Immature natural killer cell (primary cell): ENCODE data around the gene COG2. TPM values are rescaled to one million over a fixed set of nuclear protein-coding genes. Genes with fewer than 3 reads are reported as not detected.
"Not testable (repeated sequence)": the region's sequence is repeated elsewhere in the genome, so short reads cannot be mapped to it uniquely, and the experiment has no call there.

Source experiments
- DNase-seq, 3 donors: peaks; one replicate each; pipeline ENCODE4 v3.0.0; 2022; ENCODE audit warnings: mixed read lengths in 1 of 3
- H3K27ac Mint-ChIP-seq, 6 donors: one replicate each; pipeline ENCODE4 v1.8.0; 2020; ENCODE audit warnings: mixed read lengths in 6 of 6, mild to moderate bottlenecking in 5 of 6, inconsistent platforms in 4 of 6, moderate library complexity in 3 of 6
- H3K27me3 Mint-ChIP-seq, 3 donors: one replicate each; pipeline ENCODE4 v1.8.0; 2020 to 2021; ENCODE audit warnings: low read depth in 3 of 3, mild to moderate bottlenecking in 3 of 3, mixed read lengths in 3 of 3, moderate library complexity in 3 of 3, inconsistent platforms in 1 of 3
- H3K36me3 Mint-ChIP-seq, 3 donors: one replicate each; pipeline ENCODE4 v1.8.0; 2020; ENCODE audit warnings: mixed read lengths in 3 of 3, inconsistent platforms in 2 of 3, mild to moderate bottlenecking in 2 of 3
- H3K4me1 Mint-ChIP-seq, 2 donors: one replicate each; pipeline ENCODE4 v1.8.0; 2020; ENCODE audit warnings: inconsistent platforms in 2 of 2, mild to moderate bottlenecking in 2 of 2, mixed read lengths in 2 of 2, moderate library complexity in 1 of 2
- H3K4me3 Mint-ChIP-seq, 5 donors: one replicate each; pipeline ENCODE4 v1.8.0; 2020; ENCODE audit warnings: mild to moderate bottlenecking in 5 of 5, mixed read lengths in 5 of 5, inconsistent platforms in 3 of 5, moderate library complexity in 3 of 5
- H3K9me3 Mint-ChIP-seq, 6 donors: one replicate each; pipeline ENCODE4 v1.8.0; 2020; ENCODE audit warnings: mild to moderate bottlenecking in 6 of 6, mixed read lengths in 6 of 6, inconsistent platforms in 4 of 6, moderate library complexity in 3 of 6
- polyA plus RNA-seq, 3 donors: library from polyadenylated mRNA; unstranded; fragments of 300-500 nt; fragmentation: Illumina TruSeq; gene quantifications; one replicate each; pipeline ENCODE4 v1.2.3, GENCODE V29; 2021

Gene COG2
- 10 to 100 TPM; 22.4 to 32.8 (median 28.1) TPM for polyA plus RNA-seq

GRCh38 chr1:230642263-230642959 is at the start of gene COG2:
TSS of gene COG2 (plus strand) at chr1:230642481. CDS start at chr1:230642607, 126 bp downstream.
- H3K4me3 Mint-ChIP-seq: peak within 1 kb of the TSS; percentile 94 to 100 (median 97)

GRCh38 chr1:230592848-230593414 is 49.4 kb upstream of the COG2 start:
- H3K36me3 Mint-ChIP-seq: no peaks in the 10 kb centered on the region

More at GRCh38 chr1:230642263-230642959, at the start of gene COG2:
- peaks cover 0 to 4% (median 0%) of the 10 kb centered on the region in 3 donors for H3K36me3 Mint-ChIP-seq
- peaks cover 2 to 17% (median 11%) of the 10 kb centered on the region in 3 donors for H3K27me3 Mint-ChIP-seq
- peaks cover 46 to 59% of the 10 kb centered on the region in 2 donors for H3K4me1 Mint-ChIP-seq
- H3K27ac Mint-ChIP-seq: peak within 1 kb of the TSS; percentile 90 to 97 (median 94)
- peak; percentile 95 to 96 (median 95) for DNase-seq
- H3K9me3 Mint-ChIP-seq: no peaks in the 10 kb centered on the region

GRCh38 chr1:230594214-230594773 is 48.0 kb upstream of the COG2 start:
- DNase-seq: no peak
- Mint-ChIP-seq H3K9me3 (no peaks in the 10 kb centered on the region), H3K36me3 (no peaks in the 10 kb centered on the region), H3K27ac (no peak overlapping the region), H3K4me1 (no peaks in the 10 kb centered on the region), H3K4me3 (no peak overlapping the region), H3K27me3 (peaks cover 2 to 10% (median 2%) of the 10 kb centered on the region in 3 donors)

More at GRCh38 chr1:230592848-230593414, 49.4 kb upstream of the COG2 start:
- no peaks in the 10 kb centered on the region for H3K4me1 Mint-ChIP-seq
- H3K4me3 Mint-ChIP-seq: no peak overlapping the region
- no peak overlapping the region for H3K27ac Mint-ChIP-seq
- no peaks in the 10 kb centered on the region for H3K9me3 Mint-ChIP-seq
- no peak for DNase-seq
- peaks cover 0 to 10% (median 2%) of the 10 kb centered on the region in 3 donors for H3K27me3 Mint-ChIP-seq

- DNase-seq: no peak
- Mint-ChIP-seq H3K9me3 (no peaks in the 10 kb centered on the region), H3K27me3 (peaks cover 2 to 10% (median 4%) of the 10 kb centered on the region in 3 donors), H3K36me3 (no peaks in the 10 kb centered on the region), H3K4me3 (no peak overlapping the region), H3K27ac (no peak overlapping the region), H3K4me1 (no peaks in the 10 kb centered on the region)
Observed at GRCh38 chr1:230595181-230595580, 47.1 kb upstream of the COG2 start.

- no peak for DNase-seq
- Mint-ChIP-seq H3K4me3 (no peak overlapping the region), H3K27me3 (peaks cover 3 to 10% (median 4%) of the 10 kb centered on the region in 3 donors), H3K4me1 (no peaks in the 10 kb centered on the region), H3K27ac (no peak overlapping the region), H3K36me3 (no peaks in the 10 kb centered on the region), H3K9me3 (no peaks in the 10 kb centered on the region)
Observed at GRCh38 chr1:230596306-230596705, 46.0 kb upstream of the COG2 start.

GRCh38 chr1:230598745-230599144 is 43.5 kb upstream of the COG2 start:
- Mint-ChIP-seq H3K27me3 (peaks cover 4 to 10% (median 8%) of the 10 kb centered on the region in 3 donors), H3K4me3 (no peak overlapping the region), H3K27ac (no peak overlapping the region), H3K36me3 (no peaks in the 10 kb centered on the region), H3K4me1 (no peaks in the 10 kb centered on the region), H3K9me3 (no peaks in the 10 kb centered on the region)
- DNase-seq: no peak

- Mint-ChIP-seq H3K4me3 (no peak overlapping the region), H3K4me1 (no peaks in the 10 kb centered on the region), H3K36me3 (no peaks in the 10 kb centered on the region), H3K9me3 (no peaks in the 10 kb centered on the region), H3K27me3 (peaks cover 4 to 10% (median 8%) of the 10 kb centered on the region in 3 donors), H3K27ac (no peak overlapping the region)
- no peak for DNase-seq
Observed at GRCh38 chr1:230599926-230600656, 42.2 kb upstream of the COG2 start.

- not testable (repeated sequence) for DNase-seq, H3K36me3 Mint-ChIP-seq, H3K4me3 Mint-ChIP-seq, H3K27ac Mint-ChIP-seq, H3K4me1 Mint-ChIP-seq, H3K9me3 Mint-ChIP-seq, H3K27me3 Mint-ChIP-seq
Observed at GRCh38 chr1:230600657-230601400, 41.5 kb upstream of the COG2 start.

- no peak overlapping the region for H3K27ac Mint-ChIP-seq
- H3K4me1 Mint-ChIP-seq: no peaks in the 10 kb centered on the region
- no peak for DNase-seq
- no peaks in the 10 kb centered on the region for H3K36me3 Mint-ChIP-seq
- no peak overlapping the region for H3K4me3 Mint-ChIP-seq
- H3K9me3 Mint-ChIP-seq: no peaks in the 10 kb centered on the region
- peaks cover 0 to 5% (median 2%) of the 10 kb centered on the region in 3 donors for H3K27me3 Mint-ChIP-seq
Observed at GRCh38 chr1:230609208-230609607, 33.1 kb upstream of the COG2 start.

GRCh38 chr1:230610589-230610988 is 31.7 kb upstream of the COG2 start:
- no peak overlapping the region for H3K4me3 Mint-ChIP-seq
- no peak overlapping the region for H3K27ac Mint-ChIP-seq
- no peaks in the 10 kb centered on the region for H3K4me1 Mint-ChIP-seq
- H3K27me3 Mint-ChIP-seq: peaks cover 0 to 5% (median 2%) of the 10 kb centered on the region in 3 donors
- DNase-seq: no peak
- no peaks in the 10 kb centered on the region for H3K36me3 Mint-ChIP-seq
- no peaks in the 10 kb centered on the region for H3K9me3 Mint-ChIP-seq

- Mint-ChIP-seq H3K27me3 (peaks cover 0 to 5% (median 2%) of the 10 kb centered on the region in 3 donors), H3K4me1 (no peaks in the 10 kb centered on the region), H3K4me3 (no peak overlapping the region), H3K36me3 (no peaks in the 10 kb centered on the region), H3K9me3 (no peaks in the 10 kb centered on the region), H3K27ac (no peak overlapping the region)
- DNase-seq: no peak
Observed at GRCh38 chr1:230611128-230611877, 31.0 kb upstream of the COG2 start.

GRCh38 chr1:230611878-230612235 is 30.4 kb upstream of the COG2 start:
- Mint-ChIP-seq H3K27me3 (peaks cover 0 to 5% (median 2%) of the 10 kb centered on the region in 3 donors), H3K4me1 (no peaks in the 10 kb centered on the region), H3K4me3 (no peak overlapping the region), H3K9me3 (no peaks in the 10 kb centered on the region), H3K27ac (no peak overlapping the region), H3K36me3 (no peaks in the 10 kb centered on the region)
- no peak for DNase-seq

- no peaks in the 10 kb centered on the region for H3K36me3 Mint-ChIP-seq
- no peak overlapping the region for H3K4me3 Mint-ChIP-seq
- H3K9me3 Mint-ChIP-seq: no peaks in the 10 kb centered on the region
- no peak for DNase-seq
- peaks cover 3 to 5% (median 4%) of the 10 kb centered on the region in 3 donors for H3K27me3 Mint-ChIP-seq
- H3K4me1 Mint-ChIP-seq: no peaks in the 10 kb centered on the region
- H3K27ac Mint-ChIP-seq: no peak overlapping the region
Observed at GRCh38 chr1:230612651-230613050, 29.6 kb upstream of the COG2 start.
